NCI-H2081 treated with DMSO at 0.1 percent for 48 hours (cell line): ENCODE results near the gene MVP.
"Not testable (repeated sequence)": the region's sequence is repeated elsewhere in the genome, so short reads cannot be mapped to it uniquely, and the experiment has no call there.

Source experiments
- DNase-seq: peaks from one replicate; lab custom pipeline; 2025; lab: John Stamatoyannopoulos, UW

The MVP gene

DNA sequence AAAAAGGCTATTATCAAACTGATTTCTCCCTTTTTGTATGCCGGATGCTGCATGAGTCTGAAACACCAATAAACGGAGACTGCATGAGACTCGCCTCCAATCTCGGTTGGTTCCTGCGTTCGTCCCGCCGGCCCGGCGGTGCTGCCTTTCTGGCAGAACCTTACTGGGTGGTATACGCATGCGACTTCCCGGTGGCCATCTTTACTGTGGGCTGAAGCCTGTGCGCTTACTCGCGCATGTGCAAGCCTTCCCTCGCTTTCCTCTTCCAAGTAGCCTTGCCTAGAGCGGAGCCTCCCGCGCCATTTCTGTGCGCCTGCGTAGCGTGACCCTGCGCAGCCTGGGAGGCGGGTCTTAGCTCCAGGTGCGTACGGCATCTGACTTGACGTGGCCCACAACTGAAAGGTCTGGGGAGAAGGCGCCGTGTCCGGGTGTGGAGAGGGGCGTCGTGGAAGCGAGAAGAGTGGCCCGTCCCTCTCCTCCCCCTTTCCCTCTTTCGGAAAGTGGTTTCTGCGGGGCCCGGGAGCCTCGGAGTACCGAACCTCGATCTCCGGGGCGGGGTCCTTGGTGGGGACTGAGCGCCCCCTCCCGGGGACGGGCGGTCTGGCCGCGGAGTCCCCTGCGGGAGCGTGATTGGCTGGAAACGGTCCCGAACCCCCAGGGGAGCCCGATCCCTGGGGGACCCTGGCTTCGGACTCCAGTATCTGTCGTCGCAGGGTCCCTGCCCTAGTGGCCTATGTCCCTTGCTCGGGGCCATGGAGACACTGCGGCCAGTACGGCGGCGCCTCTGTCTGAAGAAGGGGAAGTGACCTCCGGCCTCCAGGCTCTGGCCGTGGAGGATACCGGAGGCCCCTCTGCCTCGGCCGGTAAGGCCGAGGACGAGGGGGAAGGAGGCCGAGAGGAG, 4.2 kb upstream of the MVP start, which contains the start of gene PAGR1:
Gene PAGR1, plus strand, starts transcription at position 360 of the 901 bp plus-strand sequence. Its CDS starts 374 bp downstream, at position 734.
- DNase-seq: peak; percentile 92

GRCh38 chr16:29816694-29817441, 3.4 kb upstream of the MVP start:
- no peak for DNase-seq

GRCh38 chr16:29818082-29818481, 2.2 kb upstream of the MVP start:
- DNase-seq: no peak

DNA sequence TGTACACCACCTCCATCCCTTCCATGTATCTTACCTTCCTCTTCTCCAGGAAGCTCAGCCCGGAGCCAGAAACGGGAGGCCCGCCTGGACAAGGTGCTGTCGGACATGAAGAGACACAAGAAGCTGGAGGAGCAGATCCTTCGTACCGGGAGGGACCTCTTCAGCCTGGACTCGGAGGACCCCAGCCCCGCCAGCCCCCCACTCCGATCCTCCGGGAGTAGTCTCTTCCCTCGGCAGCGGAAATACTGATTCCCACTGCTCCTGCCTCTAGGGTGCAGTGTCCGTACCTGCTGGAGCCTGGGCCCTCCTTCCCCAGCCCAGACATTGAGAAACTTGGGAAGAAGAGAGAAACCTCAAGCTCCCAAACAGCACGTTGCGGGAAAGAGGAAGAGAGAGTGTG, 756 bp upstream of the MVP start:
- no peak for DNase-seq

GRCh38 chr16:29820730-29821642, 724 bp downstream of the MVP start:
- no peak for DNase-seq

DNA sequence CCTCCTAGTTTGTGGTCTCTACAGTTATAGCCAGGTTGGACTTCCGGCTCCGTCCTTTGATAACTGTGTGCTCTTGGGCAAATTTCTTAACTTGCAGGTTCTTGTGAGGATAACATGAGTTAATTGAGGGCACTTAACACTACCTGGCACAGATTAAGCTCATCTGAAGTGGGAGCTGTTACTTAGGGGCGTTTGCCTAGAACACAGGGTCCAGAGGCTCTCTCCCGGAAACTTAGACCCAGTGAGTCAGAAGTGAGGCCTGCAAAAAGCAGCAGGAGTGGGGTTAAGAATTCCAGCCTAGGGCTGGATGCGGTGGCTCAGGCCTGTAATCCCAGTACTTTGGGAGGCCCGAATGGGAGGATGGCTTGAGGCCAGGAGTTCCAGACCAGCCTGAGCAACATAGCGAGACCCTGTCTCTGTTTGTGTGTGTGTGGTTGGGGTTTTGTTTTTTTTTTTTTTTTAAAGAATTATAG, 1.4 kb downstream of the MVP start:
- DNase-seq: no peak

- no peak for DNase-seq
These were observed 4.4 kb downstream of the MVP start for GRCh38 chr16:29824589-29825144.

DNA sequence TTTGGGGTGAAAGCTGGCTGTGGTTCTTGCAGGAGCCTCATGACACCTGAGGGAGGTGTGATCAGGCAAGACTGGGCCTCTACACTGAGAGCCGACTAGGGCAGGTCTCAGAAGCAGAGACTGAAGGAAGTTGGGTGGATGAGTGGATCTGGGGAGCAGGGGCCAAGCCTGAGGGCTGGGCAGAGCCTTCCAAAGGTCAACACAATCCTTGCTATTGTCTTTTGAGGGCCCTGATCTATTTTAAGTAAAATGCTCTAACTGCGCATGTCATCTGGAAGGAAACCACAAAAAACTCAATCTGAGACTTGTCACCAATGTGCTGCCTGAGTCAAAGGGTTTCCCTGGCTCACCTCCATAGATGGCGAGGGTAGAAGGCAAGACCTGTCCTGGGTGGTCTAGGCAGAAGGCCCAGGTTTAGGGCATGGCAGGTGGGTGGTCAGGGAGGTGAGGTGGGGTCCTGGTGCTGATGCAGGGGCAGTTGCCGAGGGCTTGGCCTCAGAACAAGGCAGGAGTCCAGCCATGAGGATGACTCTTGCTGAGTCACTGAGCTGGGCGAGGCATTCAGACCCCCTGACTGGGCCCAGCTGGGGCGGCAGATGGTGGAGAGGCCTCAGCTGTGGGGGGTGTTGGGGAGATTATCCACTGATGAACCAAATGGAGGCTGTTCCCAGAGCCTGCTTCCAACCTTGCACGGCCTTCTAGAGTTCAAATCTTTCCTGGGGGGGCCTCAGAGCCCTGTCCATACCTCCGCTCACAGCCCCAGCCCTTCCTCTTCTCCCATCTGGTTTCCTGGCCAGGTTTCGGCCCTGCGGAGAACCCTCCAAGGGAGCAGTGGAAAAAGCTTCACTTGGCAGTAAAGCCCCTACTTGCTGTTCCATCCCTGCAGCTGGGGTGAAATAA, 5.1 kb downstream of the MVP start:
- no peak for DNase-seq

- DNase-seq: no peak
These were observed 6.1 kb downstream of the MVP start for GRCh38 chr16:29826342-29826695.

DNA sequence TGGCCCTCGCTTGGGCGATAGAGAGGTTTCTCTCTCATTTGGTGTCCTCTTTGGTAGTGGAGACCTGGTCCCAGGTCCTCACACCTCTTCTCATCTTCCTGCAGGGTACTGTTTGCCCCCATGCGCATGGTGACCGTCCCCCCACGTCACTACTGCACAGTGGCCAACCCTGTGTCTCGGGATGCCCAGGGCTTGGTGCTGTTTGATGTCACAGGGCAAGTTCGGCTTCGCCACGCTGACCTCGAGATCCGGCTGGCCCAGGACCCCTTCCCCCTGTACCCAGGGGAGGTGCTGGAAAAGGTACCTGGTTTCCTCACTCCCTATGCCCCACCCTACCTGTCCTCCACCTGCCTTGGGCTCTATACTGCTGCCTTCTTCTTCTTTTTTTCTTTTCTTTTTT, 10.5 kb downstream of the MVP start:
- no peak for DNase-seq

GRCh38 chr16:29831490-29831889, 11.2 kb downstream of the MVP start:
- DNase-seq: no peak

- not testable (repeated sequence) for DNase-seq
These were observed 13.0 kb downstream of the MVP start for GRCh38 chr16:29833219-29833618.

GRCh38 chr16:29834079-29834478, 13.8 kb downstream of the MVP start:
- DNase-seq: no peak

DNA sequence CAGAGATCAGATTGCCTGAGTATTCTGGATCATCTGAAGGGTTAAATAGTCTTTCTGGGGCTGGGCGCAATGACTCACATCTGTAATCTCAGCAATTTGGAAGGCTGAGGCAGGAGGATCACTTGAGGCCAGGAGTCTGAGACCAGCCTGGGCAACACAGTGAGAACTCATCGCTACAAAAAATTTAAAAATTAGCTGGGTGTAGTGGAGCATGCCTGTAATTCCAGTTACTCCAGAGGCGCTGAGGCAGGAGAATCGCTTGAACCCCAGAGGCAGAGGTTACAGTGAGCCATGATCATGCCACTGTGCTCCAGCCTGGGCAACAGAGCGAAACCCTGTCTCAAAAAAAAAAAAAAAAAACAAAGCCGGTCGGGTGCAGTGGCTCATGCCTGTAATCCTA, 15.7 kb downstream of the MVP start:
- DNase-seq: no peak

GRCh38 chr16:29836623-29837022, 16.4 kb downstream of the MVP start:
- no peak for DNase-seq

DNA sequence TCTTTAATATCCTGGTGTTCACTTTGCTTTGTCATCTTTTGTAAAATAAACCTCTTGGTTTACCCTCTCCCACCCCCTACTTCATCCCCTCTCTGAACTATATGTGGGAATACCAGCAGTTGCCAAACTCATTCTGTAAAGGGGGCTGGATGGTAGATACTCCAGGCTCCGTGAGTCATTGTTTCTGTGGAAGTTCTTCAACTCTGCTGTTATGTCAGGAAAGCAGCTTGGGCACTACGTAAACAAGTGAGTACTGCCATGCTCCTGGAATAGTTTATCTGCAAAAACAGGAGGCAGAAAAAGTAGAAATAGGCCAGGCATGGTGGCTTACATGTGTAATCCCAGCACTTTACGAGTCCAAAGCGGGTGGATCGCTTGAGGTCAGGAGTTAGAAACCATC, 17.6 kb downstream of the MVP start:
- DNase-seq: no peak

GRCh38 chr16:29839822-29840221, 19.6 kb downstream of the MVP start:
- no peak for DNase-seq

DNA sequence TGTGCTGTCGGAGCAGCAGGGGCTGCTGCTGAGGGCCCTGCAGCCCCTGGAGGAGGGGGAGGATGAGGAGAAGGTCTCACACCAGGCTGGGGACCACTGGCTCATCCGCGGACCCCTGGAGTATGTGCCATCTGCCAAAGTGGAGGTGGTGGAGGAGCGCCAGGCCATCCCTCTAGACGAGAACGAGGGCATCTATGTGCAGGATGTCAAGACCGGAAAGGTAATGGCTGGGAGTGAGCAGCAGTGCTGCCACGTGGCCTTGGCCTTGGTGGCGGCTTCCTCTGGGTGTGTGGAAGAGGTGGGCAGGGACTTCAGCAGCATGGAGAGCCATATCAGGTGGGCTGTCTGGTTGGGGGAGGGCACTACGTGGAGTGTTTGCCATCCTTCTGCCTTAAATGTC, 20.0 kb downstream of the MVP start:
- DNase-seq: no peak

- DNase-seq: no peak
These were observed 21.4 kb downstream of the MVP start for GRCh38 chr16:29841631-29842030.

GRCh38 chr16:29842732-29843346, 22.6 kb downstream of the MVP start:
- no peak for DNase-seq
